Activated T-cell treated with anti-CD3 and anti-CD28 coated beads, Interleukin-2, amount 50 U/mL, for 4 hours (primary cell): ENCODE results near the gene SKA1. TPM values are rescaled to one million over a fixed set of nuclear protein-coding genes. Genes with fewer than 3 reads are reported as not detected.
A peak's percentile ranks its signal among the peaks of the same experiment; 100 is the strongest.

Source experiments
- ATAC-seq, 2 donors: fragments of 200-7000 bp; cut with Tn5 transposase; one replicate each; pipeline ENCODE4 v1.10.0; 2021
- DNase-seq: peaks from one replicate; pipeline ENCODE4 v3.0.0-alpha.2; 2020
- H3K27me3 Mint-ChIP-seq: one replicate; pipeline ENCODE4 v1.8.0; 2021; ENCODE audit warnings: low read depth, mixed read lengths
- H3K36me3 Mint-ChIP-seq: one replicate; pipeline ENCODE4 v1.8.0; 2022; ENCODE audit warnings: mixed read lengths; ENCODE audit not compliant: insufficient read depth
- H3K4me1 Mint-ChIP-seq: one replicate; pipeline ENCODE4 v1.8.0; 2021; ENCODE audit warnings: low read depth, mixed read lengths
- H3K4me3 Mint-ChIP-seq: one replicate; pipeline ENCODE4 v1.8.0; 2021; ENCODE audit warnings: mild to moderate bottlenecking, moderate library complexity, mixed read lengths
- H3K9me3 Mint-ChIP-seq: one replicate; pipeline ENCODE4 v1.8.0; 2021; ENCODE audit warnings: mixed read lengths
- total RNA-seq, 3 donors: library from RNA; stranded (reverse); gene quantifications; one replicate each; pipeline ENCODE4 v1.2.1, GENCODE V29; 2021

SKA1 gene
- total RNA-seq: 1 to 10 TPM; 3.3 to 5.4 (median 3.9) TPM

- H3K36me3 Mint-ChIP-seq: no peaks in the 10 kb centered on the region
Measured at GRCh38 chr18:50374753-50375391, at the start of gene SKA1. SKA1 (plus strand) TSS chr18:50375046; CDS start chr18:50375831, 785 bp downstream.

DNA sequence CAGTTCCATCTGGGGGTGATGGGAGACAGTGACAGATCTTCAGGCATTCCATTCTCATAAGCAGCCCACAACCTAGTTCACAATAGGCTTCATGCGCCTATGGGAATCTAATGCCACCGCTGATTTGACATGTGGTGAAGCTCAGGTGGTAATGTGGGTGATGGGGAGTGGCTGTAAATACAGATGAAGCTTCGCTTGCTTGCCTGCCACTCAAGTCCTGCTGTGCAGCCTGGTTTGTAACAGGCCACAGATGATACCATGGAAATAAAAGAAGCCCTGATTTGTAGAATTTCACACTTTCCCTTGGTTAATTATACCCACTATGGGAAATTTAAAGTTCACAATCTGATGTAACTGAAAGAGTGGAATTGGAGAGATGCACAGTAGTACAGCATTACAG is 46.9 kb upstream of the SKA1 start:
- DNase-seq (no peak), ATAC-seq (no peak)
- Mint-ChIP-seq H3K27me3 (peaks cover 16% of the 10 kb centered on the region), H3K36me3 (no peaks in the 10 kb centered on the region), H3K4me3 (no peak overlapping the region), H3K9me3 (no peaks in the 10 kb centered on the region), H3K4me1 (no peaks in the 10 kb centered on the region)

More at GRCh38 chr18:50374753-50375391, at the start of gene SKA1:
- Mint-ChIP-seq H3K4me3 (peak within 1 kb of the TSS; percentile 79), H3K9me3 (peaks cover 6% of the 10 kb centered on the region), H3K27me3 (peaks cover 6% of the 10 kb centered on the region), H3K4me1 (peaks cover 12% of the 10 kb centered on the region)
- DNase-seq: peak; percentile 86
- peak; percentile 100 for ATAC-seq

DNA sequence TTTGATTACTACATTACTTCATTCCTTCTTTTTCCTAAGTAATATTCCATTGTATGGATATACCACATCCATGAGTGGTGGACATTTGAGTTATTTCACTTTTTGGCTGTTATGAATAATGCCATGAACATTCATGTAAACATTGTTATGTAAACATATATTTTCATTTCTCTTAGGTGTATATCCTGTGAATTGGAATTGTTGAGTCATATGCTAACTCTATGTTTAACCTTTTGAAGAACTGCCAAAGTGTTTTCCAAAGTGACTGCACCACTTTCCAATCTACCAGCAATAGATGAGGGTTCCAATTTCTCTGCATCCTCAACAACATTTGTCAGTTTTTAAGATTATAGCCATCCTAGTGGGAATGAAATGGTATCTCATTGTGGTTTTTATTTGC is 44.7 kb upstream of the SKA1 start:
- ATAC-seq: no peak
- H3K9me3 Mint-ChIP-seq: no peaks in the 10 kb centered on the region
- no peaks in the 10 kb centered on the region for H3K36me3 Mint-ChIP-seq
- no peak for DNase-seq
- peaks cover 16% of the 10 kb centered on the region for H3K27me3 Mint-ChIP-seq
- H3K4me1 Mint-ChIP-seq: no peaks in the 10 kb centered on the region
- H3K4me3 Mint-ChIP-seq: no peak overlapping the region

DNA sequence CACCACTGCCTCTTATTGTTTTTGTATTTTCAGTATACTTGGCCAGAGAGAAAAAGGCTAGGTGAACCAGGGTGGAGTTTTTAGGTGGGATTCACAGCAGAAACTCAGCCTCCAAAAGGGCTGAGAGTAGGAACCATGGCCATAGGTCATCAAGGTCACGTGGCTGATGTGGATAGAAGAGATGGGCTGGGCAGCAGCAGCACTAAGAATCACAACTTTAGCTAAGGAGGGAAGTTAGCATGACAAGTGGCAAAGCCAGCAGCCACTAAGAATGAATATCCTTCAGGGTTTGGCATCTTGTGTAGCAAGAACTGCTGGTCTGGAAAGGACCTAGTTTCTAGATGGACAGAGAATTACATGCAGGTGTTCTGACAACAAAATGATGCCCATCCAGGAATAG is 43.2 kb upstream of the SKA1 start:
- peaks cover 14% of the 10 kb centered on the region for H3K27me3 Mint-ChIP-seq
- no peak overlapping the region for H3K4me3 Mint-ChIP-seq
- no peak for DNase-seq
- no peaks in the 10 kb centered on the region for H3K36me3 Mint-ChIP-seq
- H3K9me3 Mint-ChIP-seq: no peaks in the 10 kb centered on the region
- H3K4me1 Mint-ChIP-seq: no peaks in the 10 kb centered on the region
- no peak for ATAC-seq

DNA sequence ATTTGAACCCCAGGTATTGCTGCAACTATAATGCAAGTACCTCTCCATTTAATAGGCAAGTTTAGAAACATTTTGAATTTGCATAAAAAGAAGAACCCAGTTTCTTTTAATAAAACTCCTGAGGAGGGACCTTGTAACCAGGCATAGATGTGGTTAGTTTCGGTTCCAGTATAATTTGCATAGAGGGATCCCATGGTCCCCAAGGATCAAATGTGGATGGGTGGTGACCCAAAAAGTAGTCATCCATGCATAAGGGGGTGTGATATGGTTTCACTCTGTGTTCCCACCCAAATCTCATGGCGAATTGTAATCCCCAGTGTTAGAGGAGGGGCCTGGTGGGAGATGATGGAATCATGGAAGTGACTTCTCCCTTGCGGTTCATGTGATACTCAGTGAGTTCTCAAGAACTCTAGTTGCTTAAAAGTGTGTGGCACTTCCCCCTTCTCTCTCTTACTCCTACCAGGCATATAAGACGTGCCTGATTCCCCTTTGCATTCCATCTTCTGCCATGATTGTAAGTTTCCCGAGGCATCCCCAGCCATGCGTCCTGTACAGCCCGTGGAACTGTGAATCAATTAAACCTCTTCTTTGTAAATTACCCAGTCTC is 40.2 kb upstream of the SKA1 start:
- Mint-ChIP-seq H3K27me3 (peaks cover 5% of the 10 kb centered on the region), H3K9me3 (no peaks in the 10 kb centered on the region), H3K4me1 (peaks cover 1% of the 10 kb centered on the region), H3K4me3 (no peak overlapping the region), H3K36me3 (no peaks in the 10 kb centered on the region)
- ATAC-seq (no peak), DNase-seq (no peak)

- ATAC-seq (no peak), DNase-seq (no peak)
- H3K4me3 Mint-ChIP-seq: no peak overlapping the region
- no peaks in the 10 kb centered on the region for H3K9me3 Mint-ChIP-seq
- no peaks in the 10 kb centered on the region for H3K27me3 Mint-ChIP-seq
- no peaks in the 10 kb centered on the region for H3K36me3 Mint-ChIP-seq
- peaks cover 1% of the 10 kb centered on the region for H3K4me1 Mint-ChIP-seq
Measured at GRCh38 chr18:50338122-50338521, 36.7 kb upstream of the SKA1 start.

DNA sequence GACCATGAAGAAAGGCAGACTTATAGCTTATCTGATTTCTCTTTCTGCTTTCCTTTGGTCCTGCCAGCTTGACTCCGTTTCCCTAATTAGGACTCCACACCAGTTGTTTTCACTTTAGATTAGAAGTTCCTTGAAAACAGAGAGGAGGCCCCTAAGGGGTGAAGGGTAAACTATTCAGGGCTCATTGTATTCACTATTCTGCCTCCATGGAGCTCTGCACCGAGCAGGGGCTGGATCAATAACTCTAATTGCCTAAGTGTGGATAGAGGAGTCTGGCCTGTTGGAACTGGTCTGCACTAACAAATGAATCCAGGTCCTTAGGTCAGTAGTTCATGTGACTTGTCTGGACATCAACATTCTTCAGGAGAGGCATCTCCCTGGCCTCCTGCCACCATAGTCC is 36.1 kb upstream of the SKA1 start:
- Mint-ChIP-seq H3K9me3 (no peaks in the 10 kb centered on the region), H3K27me3 (no peaks in the 10 kb centered on the region), H3K4me1 (peaks cover 1% of the 10 kb centered on the region), H3K4me3 (no peak overlapping the region), H3K36me3 (no peaks in the 10 kb centered on the region)
- ATAC-seq (no peak), DNase-seq (no peak)

GRCh38 chr18:50340078-50340477 is 34.8 kb upstream of the SKA1 start:
- Mint-ChIP-seq H3K4me3 (no peak overlapping the region), H3K27me3 (no peaks in the 10 kb centered on the region), H3K36me3 (no peaks in the 10 kb centered on the region), H3K9me3 (no peaks in the 10 kb centered on the region), H3K4me1 (peaks cover 1% of the 10 kb centered on the region)
- ATAC-seq: no peak
- DNase-seq: no peak

DNA sequence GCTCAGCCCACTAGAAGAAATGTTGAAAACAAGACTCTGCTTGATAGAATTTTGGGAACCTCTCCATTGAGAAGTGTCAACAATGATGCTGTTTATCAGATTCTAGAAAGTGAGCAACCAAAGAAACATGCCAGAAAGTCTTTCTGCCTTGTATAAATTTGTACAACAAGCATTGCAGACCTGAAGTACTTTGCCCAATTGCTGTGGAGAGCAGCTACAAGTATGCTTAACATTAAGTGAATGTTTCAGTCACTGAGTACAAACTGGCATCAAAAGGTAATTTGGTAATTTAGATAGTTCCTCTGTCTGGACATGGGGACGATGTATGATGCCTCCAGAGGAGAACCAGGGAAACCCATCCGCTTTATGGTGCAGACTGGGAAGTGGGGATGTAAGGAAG is 33.4 kb upstream of the SKA1 start:
- H3K9me3 Mint-ChIP-seq: no peaks in the 10 kb centered on the region
- H3K27me3 Mint-ChIP-seq: no peaks in the 10 kb centered on the region
- DNase-seq (no peak), ATAC-seq (no peak)
- no peak overlapping the region for H3K4me3 Mint-ChIP-seq
- H3K4me1 Mint-ChIP-seq: peaks cover 1% of the 10 kb centered on the region
- H3K36me3 Mint-ChIP-seq: no peaks in the 10 kb centered on the region

GRCh38 chr18:50350699-50351098 is 24.1 kb upstream of the SKA1 start:
- no peaks in the 10 kb centered on the region for H3K4me1 Mint-ChIP-seq
- peaks cover 21% of the 10 kb centered on the region for H3K27me3 Mint-ChIP-seq
- H3K9me3 Mint-ChIP-seq: no peaks in the 10 kb centered on the region
- no peak overlapping the region for H3K4me3 Mint-ChIP-seq
- H3K36me3 Mint-ChIP-seq: no peaks in the 10 kb centered on the region
- DNase-seq (no peak), ATAC-seq (no peak)

DNA sequence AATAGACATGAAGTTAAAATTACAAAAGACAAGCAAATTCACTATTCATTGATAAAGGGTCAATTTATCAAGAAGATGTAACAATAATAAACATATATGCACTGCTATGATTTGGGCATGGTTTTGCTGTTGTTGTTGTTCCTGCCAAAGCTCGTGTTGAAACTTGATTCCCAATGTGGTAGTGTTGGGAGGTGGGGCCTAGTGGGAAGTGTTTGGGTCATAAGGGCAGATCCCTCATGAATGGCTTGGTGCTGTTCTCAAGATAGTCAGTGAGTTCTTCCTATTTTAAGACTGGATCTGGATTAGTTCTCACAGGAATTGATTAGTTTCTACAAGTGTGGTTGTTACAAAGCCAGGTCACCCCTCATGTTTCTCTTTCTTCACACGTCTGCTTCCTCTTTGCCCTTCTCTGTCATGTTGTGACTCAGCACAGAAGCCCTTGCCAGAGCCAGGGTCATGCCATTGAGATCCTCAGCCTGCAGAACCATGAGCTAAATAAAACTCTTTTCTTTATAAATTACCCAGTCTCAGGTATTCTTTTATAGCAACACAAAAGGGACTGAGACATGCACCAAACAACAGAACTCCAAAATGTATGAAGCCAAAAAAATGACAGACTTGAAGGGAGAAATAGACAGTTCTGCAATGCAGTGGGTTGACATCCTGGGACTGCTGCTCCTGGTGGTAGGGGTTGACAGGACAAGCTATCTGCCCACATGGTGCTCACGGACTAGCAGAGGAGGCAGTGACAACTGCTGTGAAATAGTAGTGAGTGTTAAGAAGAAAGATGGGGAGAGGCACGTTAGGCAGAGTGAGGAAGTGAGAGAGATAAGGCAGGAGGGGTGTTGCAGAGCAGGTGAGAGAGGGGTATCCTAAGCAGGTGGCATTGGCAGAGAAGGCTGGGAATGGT is 18.6 kb upstream of the SKA1 start:
- peaks cover 8% of the 10 kb centered on the region for H3K4me1 Mint-ChIP-seq
- H3K4me3 Mint-ChIP-seq: no peak overlapping the region
- peaks cover 11% of the 10 kb centered on the region for H3K27me3 Mint-ChIP-seq
- H3K36me3 Mint-ChIP-seq: no peaks in the 10 kb centered on the region
- ATAC-seq: peak in 1 of 2 donors; percentile 48
- no peak for DNase-seq
- no peaks in the 10 kb centered on the region for H3K9me3 Mint-ChIP-seq

DNA sequence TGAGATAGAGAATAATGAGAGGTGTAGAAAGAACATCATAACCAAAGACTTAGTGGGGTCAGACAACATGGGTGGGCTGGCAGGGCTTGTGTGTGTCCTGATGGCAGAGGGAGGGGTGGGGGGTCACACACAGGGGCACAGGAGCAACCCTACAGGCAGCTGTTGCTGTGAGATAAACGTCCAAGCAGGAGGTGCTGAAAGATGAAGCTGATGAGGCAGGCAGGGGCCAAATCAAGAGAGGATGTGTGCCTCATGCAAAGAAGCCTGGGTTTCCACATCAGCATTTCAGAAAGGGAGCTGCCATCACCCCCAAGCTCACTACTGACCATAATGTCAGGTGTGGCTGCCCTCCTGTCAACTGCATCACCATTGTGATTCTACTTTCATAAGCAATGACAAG is 16.0 kb upstream of the SKA1 start:
- peaks cover 4% of the 10 kb centered on the region for H3K27me3 Mint-ChIP-seq
- H3K36me3 Mint-ChIP-seq: no peaks in the 10 kb centered on the region
- no peaks in the 10 kb centered on the region for H3K9me3 Mint-ChIP-seq
- peaks cover 8% of the 10 kb centered on the region for H3K4me1 Mint-ChIP-seq
- ATAC-seq (no peak), DNase-seq (no peak)
- no peak overlapping the region for H3K4me3 Mint-ChIP-seq

GRCh38 chr18:50359806-50360205 is 15.0 kb upstream of the SKA1 start:
- no peaks in the 10 kb centered on the region for H3K36me3 Mint-ChIP-seq
- peaks cover 8% of the 10 kb centered on the region for H3K4me1 Mint-ChIP-seq
- no peaks in the 10 kb centered on the region for H3K27me3 Mint-ChIP-seq

DNA sequence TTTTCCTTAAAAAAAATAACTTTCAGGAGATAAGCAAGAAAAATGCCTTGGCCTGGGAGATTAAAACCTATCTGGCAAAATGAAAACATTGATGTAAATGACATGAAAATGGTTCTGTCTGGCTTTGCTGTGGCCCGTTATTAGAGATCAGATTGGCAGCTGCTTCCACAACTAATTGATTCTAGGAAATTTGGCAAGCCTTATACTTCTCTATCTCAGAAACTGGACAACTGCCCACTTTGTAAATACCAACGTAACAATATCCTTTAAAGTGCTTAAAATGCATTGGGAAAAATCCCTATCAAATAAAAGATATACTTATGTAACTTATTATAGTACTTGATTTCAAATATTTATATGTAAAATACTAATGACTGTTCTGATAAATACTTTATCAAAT is 14.2 kb upstream of the SKA1 start:
- Mint-ChIP-seq H3K9me3 (no peaks in the 10 kb centered on the region), H3K36me3 (no peaks in the 10 kb centered on the region), H3K4me3 (no peak overlapping the region), H3K27me3 (peaks cover 2% of the 10 kb centered on the region), H3K4me1 (peaks cover 8% of the 10 kb centered on the region)
- DNase-seq: no peak
- ATAC-seq: no peak

More at GRCh38 chr18:50359806-50360205, 15.0 kb upstream of the SKA1 start:
- DNase-seq: no peak
- H3K4me3 Mint-ChIP-seq: no peak overlapping the region
- ATAC-seq: no peak
- H3K9me3 Mint-ChIP-seq: no peaks in the 10 kb centered on the region
